Jurkat, Clone E6-1 (cell line): ENCODE measurements around the gene RNF8.

ENCODE experiments used
- DNase-seq: peaks from one replicate; pipeline ENCODE4 v3.0.0-alpha.2; 2011; ENCODE audit warnings: low read depth, low spot score
- H3K4me3 ChIP-seq: 2 replicates; pipeline ENCODE4 v1.5.1; 2011; ENCODE audit warnings: mild to moderate bottlenecking, low read length, control low read depth, moderate library complexity

The RNF8 gene

GRCh38 chr6:37352384-37352783, 1.4 kb upstream of the RNF8 start:
- H3K4me3 ChIP-seq = no peak overlapping the region

GRCh38 chr6:37354526-37355384, 972 bp downstream of the RNF8 start:
- no peak for DNase-seq
- H3K4me3 ChIP-seq = peak overlapping the region; percentile 87

More at GRCh38 chr6:37352384-37352783, 1.4 kb upstream of the RNF8 start:
- DNase-seq = no peak

GRCh38 chr6:37357288-37357687, 3.5 kb downstream of the RNF8 start:
- no peak for DNase-seq
- no peak overlapping the region for H3K4me3 ChIP-seq

- no peak overlapping the region for H3K4me3 ChIP-seq
- DNase-seq = no peak
Measured at GRCh38 chr6:37357860-37358259, 4.1 kb downstream of the RNF8 start.

- DNase-seq = no peak
- H3K4me3 ChIP-seq = no peak overlapping the region
Measured at GRCh38 chr6:37359039-37359438, 5.3 kb downstream of the RNF8 start.

- H3K4me3 ChIP-seq = no peak overlapping the region
- DNase-seq = peak; percentile 95
Measured at GRCh38 chr6:37362101-37362828, 8.5 kb downstream of the RNF8 start.

GRCh38 chr6:37365791-37366190, 12.0 kb downstream of the RNF8 start:
- no peak for DNase-seq
- no peak overlapping the region for H3K4me3 ChIP-seq

GRCh38 chr6:37366910-37367309, 13.1 kb downstream of the RNF8 start:
- no peak overlapping the region for H3K4me3 ChIP-seq
- no peak for DNase-seq

- DNase-seq = no peak
- H3K4me3 ChIP-seq = no peak overlapping the region
Measured at GRCh38 chr6:37368961-37369320, 15.2 kb downstream of the RNF8 start.

GRCh38 chr6:37369321-37370201, 15.8 kb downstream of the RNF8 start:
- no peak for DNase-seq
- no peak overlapping the region for H3K4me3 ChIP-seq

GRCh38 chr6:37371154-37372083, 17.6 kb downstream of the RNF8 start:
- no peak overlapping the region for H3K4me3 ChIP-seq
- no peak for DNase-seq

- DNase-seq = no peak
- H3K4me3 ChIP-seq = no peak overlapping the region
Measured at GRCh38 chr6:37372116-37372515, 18.3 kb downstream of the RNF8 start.

GRCh38 chr6:37373822-37374471, 20.2 kb downstream of the RNF8 start:
- no peak overlapping the region for H3K4me3 ChIP-seq
- no peak for DNase-seq

GRCh38 chr6:37375376-37375775, 21.6 kb downstream of the RNF8 start:
- DNase-seq = no peak
- H3K4me3 ChIP-seq = no peak overlapping the region

GRCh38 chr6:37376078-37376743, 22.4 kb downstream of the RNF8 start:
- no peak overlapping the region for H3K4me3 ChIP-seq
- no peak for DNase-seq

- peak; percentile 62 for DNase-seq
- H3K4me3 ChIP-seq = no peak overlapping the region
Measured at GRCh38 chr6:37381579-37381978, 27.8 kb downstream of the RNF8 start.

GRCh38 chr6:37382994-37383765, 29.4 kb downstream of the RNF8 start:
- H3K4me3 ChIP-seq = no peak overlapping the region
- peak; percentile 27 for DNase-seq
